HG02884 (cell line): ENCODE results near the gene MSLN.
"Not testable (repeated sequence)": the region's sequence is repeated elsewhere in the genome, so short reads cannot be mapped to it uniquely, and the experiment has no call there.

Experiments
- ATAC-seq: cut with Tn5 transposase; IDR thresholded peaks from one replicate; pipeline ENCODE4 v1.9.1; 2021; ENCODE audit warnings: mild to moderate bottlenecking, moderate library complexity; ENCODE audit not compliant: unreplicated experiment

MSLN gene

GRCh38 chr16:770411-770810 is 9.9 kb downstream of the MSLN start:
- ATAC-seq, result no peak

GRCh38 chr16:772959-773358 is 12.4 kb downstream of the MSLN start:
- no peak for ATAC-seq

DNA sequence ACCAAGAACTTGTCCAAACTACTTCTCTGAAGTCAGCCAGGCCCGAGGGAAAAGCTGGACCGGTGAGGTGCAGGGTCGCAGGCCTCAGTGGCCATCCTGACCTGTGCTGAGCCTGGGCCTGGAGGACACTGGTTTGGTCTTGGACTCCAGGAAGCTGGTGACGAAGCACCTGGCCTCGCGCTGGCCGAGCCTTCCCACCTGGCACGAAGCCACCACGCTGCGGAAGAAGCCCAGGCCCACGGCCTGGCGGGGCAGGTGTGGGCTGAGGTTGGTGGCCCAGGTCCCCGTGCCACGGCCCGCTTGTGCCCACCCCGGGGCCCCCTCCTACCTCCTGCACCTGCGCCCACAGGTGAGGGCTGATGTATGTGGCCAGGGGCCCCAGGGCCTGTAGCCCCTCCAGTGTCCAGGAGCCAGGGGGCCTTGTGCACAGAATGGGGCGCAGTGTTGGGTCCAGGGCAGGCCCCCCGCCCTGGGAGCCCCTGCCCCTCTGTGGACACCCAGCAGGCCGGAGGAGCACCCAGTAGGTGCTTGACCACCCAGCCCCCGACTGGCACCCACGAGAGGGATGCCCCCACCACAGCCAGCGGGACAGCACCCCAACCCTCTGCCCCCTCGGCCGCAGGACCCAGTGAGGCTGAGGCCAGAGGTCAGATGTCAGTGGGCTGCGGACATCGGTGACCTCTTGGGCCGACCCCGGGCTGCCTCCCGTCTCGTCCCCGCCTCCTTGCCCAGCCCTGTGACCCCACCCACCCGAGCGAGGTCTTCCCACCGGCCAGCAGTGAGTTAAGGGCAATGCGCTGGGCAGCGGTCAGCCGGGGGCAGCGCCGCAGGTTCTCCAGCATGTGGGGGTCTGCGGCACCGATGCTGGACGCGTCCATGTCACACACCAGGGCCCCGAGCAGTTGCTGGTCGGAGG is 13.8 kb downstream of the MSLN start:
- no peak for ATAC-seq

- no peak for ATAC-seq
Observed at GRCh38 chr16:775236-775796, 14.8 kb downstream of the MSLN start.

GRCh38 chr16:776298-776697 is 15.8 kb downstream of the MSLN start:
- ATAC-seq, result not testable (repeated sequence)

- no peak for ATAC-seq
Observed at GRCh38 chr16:776824-777223, 16.3 kb downstream of the MSLN start.

DNA sequence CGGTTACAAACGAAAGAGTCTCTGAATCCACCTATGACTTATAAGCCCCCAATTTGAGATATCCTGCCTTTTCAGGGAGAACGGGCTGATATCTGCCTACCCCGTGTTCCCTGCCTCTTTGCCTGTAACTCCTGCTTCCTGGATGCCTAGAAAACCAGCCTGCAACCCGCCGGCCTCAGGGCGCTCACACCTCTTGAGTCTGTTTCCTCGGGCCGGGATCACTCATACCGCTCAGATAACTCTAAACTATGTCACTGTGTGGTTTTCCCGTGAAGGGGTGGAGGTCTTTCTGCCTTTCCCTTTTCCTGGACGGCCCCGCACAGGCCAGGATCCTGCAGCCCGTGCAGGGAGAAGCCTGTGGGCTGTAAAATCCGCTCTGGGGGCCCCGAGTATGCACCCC is 17.3 kb downstream of the MSLN start:
- no peak for ATAC-seq

DNA sequence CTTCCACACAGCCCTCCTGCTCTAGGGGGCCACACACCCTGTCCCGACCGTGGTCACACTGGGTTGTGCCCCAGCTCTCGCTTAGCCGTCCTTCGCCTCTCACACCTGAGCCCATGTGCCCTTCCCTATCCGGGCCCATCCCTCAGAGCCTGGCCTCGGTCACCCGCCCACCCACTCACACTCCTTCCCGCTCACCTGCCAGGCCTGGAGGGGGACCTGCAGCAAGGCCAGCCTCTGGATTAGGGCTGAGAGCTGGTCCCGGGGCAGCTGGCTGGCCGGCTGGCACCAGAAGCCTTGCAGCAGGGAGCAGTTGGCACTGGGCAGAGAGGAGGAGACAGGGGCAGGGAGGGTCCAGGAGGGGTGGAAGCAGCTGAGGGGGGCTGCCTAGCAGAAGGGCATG is 17.9 kb downstream of the MSLN start:
- no peak for ATAC-seq

- ATAC-seq, result no peak
Observed at GRCh38 chr16:778909-779527, 18.5 kb downstream of the MSLN start.

- no peak for ATAC-seq
Observed at GRCh38 chr16:779561-779960, 19.0 kb downstream of the MSLN start.

DNA sequence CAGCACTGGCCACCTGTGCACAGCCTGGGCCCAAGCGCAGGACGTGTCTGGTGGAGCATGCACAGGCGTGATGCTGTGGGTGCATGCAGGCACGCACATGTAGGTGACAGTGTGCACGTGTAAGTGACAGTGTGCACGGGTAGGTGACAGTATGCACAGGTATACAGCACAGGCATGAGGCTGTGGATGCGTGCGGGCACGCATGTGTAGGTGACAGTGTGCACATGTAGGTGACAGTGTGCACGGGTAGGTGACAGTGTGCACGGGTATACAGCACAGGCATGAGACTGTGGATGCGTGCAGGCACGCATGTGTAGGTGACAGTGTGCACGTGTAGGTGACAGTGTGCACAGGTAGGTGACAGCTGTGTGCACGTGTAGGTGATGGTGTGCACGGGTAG is 19.8 kb downstream of the MSLN start:
- ATAC-seq, result no peak

DNA sequence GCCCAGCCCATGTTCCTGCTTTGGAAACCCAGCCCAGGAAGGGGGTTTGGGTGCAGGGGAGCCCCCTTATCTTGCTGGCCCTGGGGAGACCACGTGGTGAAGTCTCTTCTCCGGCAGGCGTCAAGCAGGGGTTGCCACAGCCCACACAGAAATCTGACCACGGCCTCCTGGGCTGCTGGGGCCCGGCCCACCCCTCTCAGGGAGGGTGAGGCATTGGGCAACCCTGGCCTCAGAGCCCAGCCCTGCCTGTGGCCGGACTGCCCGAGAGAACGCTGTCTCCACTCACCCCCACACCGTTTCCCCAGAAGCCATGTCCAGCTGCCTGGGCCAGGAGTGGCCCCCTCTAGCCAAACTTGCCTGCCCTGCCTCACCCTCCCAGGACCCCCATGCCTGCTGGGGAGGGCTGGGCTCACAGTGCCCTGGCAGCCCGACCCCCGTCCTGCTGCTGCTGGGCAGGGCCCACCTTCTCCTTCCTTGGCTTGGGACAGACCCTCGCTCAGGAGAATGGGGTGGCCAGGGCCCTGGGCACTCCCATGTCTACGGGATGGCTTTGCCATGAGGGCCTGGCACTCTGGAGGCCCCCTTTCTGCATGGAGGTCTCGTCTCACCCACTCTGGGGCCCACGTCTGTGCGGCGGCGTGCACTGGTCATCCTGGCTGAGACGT is 20.9 kb downstream of the MSLN start:
- no peak for ATAC-seq

GRCh38 chr16:782258-782657 is 21.7 kb downstream of the MSLN start:
- no peak for ATAC-seq

DNA sequence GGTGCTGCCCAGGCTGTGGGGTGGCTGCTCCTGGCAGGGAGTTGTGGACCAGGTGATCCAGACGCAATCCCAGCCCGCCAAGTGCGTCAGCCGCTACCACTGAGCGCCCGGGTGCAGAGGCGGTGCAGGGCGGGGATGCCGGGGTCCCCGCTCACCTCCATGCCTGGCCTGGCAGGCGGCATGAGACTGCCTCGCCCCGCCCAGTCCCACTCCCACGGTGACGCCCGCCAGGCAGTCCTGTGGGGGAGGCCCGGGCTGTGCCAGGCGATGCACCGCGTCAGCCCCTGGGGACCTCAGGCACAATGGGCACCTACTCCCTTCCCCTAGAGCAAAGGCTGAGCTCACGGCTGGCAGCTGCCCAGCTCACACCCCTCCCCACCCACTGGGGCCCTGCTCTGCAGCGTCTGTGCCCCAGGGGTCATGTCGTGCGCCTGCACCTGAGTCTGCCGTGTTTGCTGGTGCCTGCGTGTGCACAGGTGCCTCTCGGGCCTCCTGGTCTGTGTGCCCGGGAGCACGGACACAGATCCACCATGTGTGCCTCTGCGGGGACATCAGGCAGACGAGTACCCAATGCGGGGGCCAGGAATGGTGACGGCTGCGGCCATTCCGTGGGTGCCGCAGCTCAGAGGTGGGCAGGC is 22.4 kb downstream of the MSLN start:
- ATAC-seq, result no peak

DNA sequence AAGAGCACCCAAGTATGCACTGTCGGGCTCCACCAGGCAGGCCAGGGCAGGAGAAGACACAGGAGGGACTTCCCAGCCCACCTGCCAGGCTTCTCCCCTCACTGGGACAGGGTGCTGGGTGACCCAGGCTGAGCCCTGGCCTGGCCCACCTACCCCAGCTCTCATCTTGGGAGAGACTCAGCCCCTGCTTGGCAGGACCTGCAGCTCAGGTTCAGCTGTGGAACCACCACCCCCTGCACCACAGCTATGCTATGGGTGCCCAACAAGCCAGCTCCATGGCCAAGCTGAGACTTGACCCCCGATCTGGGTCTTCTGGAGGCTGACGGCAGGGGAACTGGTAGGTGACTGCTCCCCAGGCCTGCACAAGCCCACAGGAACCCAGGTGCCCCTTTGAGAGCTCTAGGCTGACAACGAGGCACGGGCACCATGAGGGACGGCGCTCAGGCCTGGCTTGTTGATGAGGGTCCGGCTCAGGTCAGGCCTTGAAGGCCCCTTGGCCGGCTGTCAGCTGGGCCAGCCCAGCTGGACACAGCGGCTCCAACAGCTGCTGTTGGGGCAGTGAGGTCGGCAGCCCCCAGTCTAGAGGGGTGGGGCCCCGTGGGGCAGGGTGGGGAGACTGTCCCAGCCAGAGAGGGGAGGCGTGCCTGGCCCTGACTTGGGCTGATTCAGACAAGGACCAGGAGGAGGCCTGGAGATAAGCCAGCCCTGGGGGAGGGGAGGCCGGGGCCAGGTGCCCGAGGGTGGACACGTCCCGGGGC is 23.0 kb downstream of the MSLN start:
- no peak for ATAC-seq

DNA sequence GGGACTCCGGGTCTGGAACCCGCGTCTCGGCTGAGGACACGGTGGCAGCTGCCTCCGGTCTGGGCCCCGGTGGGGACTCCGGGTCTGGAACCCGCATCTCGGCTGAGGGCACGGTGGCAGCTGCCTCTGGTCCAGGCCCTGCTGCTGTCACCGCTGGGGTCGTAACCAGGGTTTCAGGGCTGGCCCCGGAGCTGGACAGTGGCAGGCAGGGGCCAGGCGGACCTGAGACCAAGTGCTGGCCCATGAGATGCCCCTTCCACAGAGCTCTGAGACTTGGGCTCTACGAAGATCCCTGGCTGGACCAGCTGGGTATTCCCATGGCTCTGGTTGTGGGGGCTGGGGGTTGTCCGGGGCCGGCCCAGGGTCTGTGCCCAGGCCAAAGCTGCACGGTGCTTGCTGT is 23.9 kb downstream of the MSLN start:
- ATAC-seq, result no peak

DNA sequence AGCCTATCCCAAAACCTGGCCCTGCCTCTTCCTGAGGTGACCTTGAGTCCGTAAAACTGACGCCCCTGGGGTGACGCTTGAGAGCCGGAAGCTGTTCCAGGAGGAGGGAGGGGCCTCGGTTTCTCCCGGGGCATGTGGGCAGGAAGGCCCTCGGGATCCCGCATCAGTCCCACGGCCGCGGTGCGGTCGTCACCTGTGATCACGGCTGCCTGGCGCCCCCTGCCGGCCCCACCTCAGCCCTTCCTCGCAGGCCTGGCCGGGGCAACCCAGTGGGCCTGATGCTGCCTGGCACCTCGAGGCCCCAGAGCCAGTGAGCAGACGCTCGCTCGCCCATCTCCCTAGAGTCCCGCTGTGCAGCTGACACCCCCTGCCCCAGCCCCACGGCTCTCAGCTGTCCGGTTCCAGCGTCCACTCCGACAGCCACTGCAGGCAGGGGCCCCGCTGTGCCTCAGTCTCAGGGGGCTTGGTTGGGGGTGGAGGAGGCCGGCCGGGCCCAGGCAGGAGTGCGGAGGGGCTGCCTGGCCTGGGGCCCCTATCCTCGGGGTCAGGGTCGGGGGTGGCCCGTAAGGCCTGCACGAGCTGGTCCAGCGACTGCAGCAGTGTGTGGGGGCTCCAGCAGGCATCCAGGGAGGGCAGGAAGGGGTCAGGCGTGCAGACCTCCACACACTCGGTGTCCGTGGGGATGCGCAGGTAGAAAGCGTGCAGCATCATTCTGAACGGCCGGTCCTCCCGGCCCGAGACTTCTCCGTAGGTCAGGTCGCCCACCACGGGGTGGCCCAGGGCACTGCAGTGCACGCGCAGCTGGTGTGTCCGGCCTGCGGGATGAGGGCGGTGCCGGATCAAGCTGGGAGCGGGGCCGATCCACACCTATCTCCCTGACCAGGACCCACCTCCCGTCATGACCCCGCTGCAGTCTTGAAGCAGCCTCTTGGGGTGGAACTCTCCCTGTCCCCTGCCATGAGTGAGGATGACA is 25.3 kb downstream of the MSLN start:
- ATAC-seq, result no peak

DNA sequence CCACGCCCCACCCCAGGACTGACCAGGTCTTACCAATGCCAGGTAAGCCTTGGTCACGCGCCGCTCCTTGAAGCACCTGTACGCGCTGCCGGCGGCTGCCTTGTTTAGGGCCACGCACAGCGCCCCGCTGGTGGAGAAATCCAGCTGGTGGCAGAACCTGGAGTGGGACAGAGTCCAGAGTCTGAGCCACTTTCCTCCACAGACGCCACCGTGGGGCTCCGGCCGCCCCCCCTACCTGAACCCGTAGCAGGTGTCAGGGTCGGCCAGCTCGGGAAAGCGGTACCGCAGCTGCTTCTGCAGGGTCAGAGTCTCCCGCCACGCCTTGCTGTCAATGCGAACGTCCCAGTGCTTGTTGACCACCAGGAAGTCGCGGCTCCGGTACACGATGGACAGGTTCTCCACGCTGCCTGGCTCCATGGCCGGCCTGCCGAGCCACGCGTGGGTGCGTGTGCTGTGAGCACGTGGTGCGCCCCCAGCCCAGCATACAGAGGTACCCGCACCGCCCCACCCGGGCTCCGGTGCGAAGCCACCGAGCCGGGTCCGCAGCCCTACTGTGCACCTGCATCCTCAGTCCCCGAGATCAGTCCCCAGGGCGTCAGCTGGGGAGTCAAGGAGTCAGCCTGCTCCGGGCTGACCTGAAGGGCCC is 26.9 kb downstream of the MSLN start:
- ATAC-seq, result no peak

DNA sequence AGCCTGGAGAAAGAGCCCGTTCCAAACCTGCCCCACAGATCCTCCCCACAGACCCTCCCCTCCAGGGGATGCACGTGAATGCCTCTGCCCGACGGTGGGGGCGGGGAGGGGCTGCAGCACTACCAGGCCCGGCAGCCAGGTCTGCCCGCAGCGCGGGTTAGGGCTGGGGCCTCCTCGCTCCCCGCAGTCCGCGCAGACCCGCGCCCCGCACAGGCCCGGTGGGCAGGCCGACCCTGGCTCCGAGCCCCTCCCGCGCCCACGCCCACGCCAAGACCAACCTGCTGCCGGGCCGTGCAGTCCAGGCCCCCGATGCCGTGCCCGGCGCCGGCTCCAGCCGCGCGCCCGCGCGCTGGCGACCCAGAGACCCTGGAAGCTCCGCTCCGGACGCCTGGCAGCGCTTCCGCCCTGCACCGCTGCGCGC is 27.5 kb downstream of the MSLN start, which contains the start of gene RPUSD1:
RPUSD1 (minus strand) TSS at position 404 of the 421 bp plus-strand sequence. CDS start 644 bp downstream, outside the sequence.
- peak; percentile 16 for ATAC-seq
